OCI-LY7 (cell line): ENCODE results near the gene SIDT1. TPM values are rescaled to one million over a fixed set of nuclear protein-coding genes. Genes with fewer than 3 reads are reported as not detected.

Experiments
- BruUV-seq: library from RNA; stranded (reverse); fragments of 400-500 nt; replicated peaks from 2 replicates; lab custom pipeline; 2021; lab: Mats Ljungman, UMichigan
- CTCF ChIA-PET: fragments of 300-600 bp; sonication (Branson Sonifier 250); formaldehyde crosslinking; loops from one replicate; lab custom pipeline; 2022; ENCODE audit warnings: antibody characterized with exemption; ENCODE audit not compliant: unreplicated experiment; lab: Charles Lee
- POLR2A ChIA-PET: fragments of 300-600 bp; sonication (Branson Sonifier 250); formaldehyde crosslinking; loops from one replicate; lab custom pipeline; 2022; ENCODE audit warnings: antibody characterized with exemption; lab: Charles Lee
- DNase-seq: peaks from one replicate; pipeline ENCODE4 v3.0.0-alpha.2; 2015; ENCODE audit warnings: low spot score
- H2AFZ ChIP-seq: fragments of 200-600 bp; sonication (generic), shearing (Covaris generic); 2 replicates; pipeline ENCODE4 v1.6.1; 2014; ENCODE audit warnings: mild to moderate bottlenecking, antibody characterized with exemption, low read length, moderate library complexity
- H3K27ac ChIP-seq: fragments of 200-600 bp; sonication (generic); 2 replicates; pipeline ENCODE4 v1.5.1; 2014; ENCODE audit warnings: mixed run types, low read depth, mild to moderate bottlenecking, moderate library complexity, low read length, inconsistent platforms; ENCODE audit not compliant: poor library complexity, severe bottlenecking
- H3K36me3 ChIP-seq: fragments of 200-600 bp; sonication (generic); 2 replicates; pipeline ENCODE4 v1.6.1; 2014; ENCODE audit warnings: mild to moderate bottlenecking, antibody characterized with exemption, low read length, moderate library complexity, mixed read lengths; ENCODE audit not compliant: insufficient read depth
- H3K4me1 ChIP-seq: fragments of 200-600 bp; sonication (generic); 2 replicates; pipeline ENCODE4 v1.5.1; 2014; ENCODE audit warnings: mild to moderate bottlenecking, low read length; ENCODE audit not compliant: insufficient read depth, poor library complexity, severe bottlenecking
- H3K4me2 ChIP-seq: fragments of 200-600 bp; sonication (generic); 2 replicates; pipeline ENCODE4 v1.6.1; 2014; ENCODE audit warnings: mild to moderate bottlenecking, low read length
- H3K4me3 ChIP-seq: fragments of 200-600 bp; sonication (generic); 2 replicates; pipeline ENCODE4 v1.5.1; 2014; ENCODE audit warnings: mild to moderate bottlenecking, low read depth, low read length; ENCODE audit not compliant: poor library complexity, severe bottlenecking
- H3K79me2 ChIP-seq: fragments of 200-600 bp; sonication (generic); 2 replicates; pipeline ENCODE4 v1.6.1; 2016; ENCODE audit warnings: low read depth, mild to moderate bottlenecking, low read length, moderate library complexity, mixed read lengths; ENCODE audit not compliant: insufficient read depth
- H3K9me2 ChIP-seq: fragments of 200-600 bp; sonication (generic); 2 replicates; pipeline ENCODE4 v1.6.1; 2016; ENCODE audit warnings: mild to moderate bottlenecking, low read length, mixed read lengths; ENCODE audit not compliant: insufficient read depth
- H3K9me3 ChIP-seq: fragments of 200-600 bp; sonication (generic); 2 replicates; pipeline ENCODE4 v1.6.1; 2014; ENCODE audit warnings: mild to moderate bottlenecking, mixed run types, low read length, mixed read lengths
- H4K20me1 ChIP-seq: fragments of 200-600 bp; sonication (generic); 2 replicates; pipeline ENCODE4 v1.6.1; 2014; ENCODE audit warnings: mild to moderate bottlenecking, antibody characterized with exemption, low read length, moderate library complexity, mixed read lengths; ENCODE audit not compliant: insufficient read depth
- EZH2phosphoT487 ChIP-seq: fragments of 200-600 bp; sonication (generic); IDR thresholded peaks from 2 replicates; pipeline ENCODE4 v1.6.1; 2018; ENCODE audit warnings: low read depth, borderline replicate concordance, mild to moderate bottlenecking, mixed run types, antibody characterized with exemption, low read length, moderate library complexity, mixed read lengths
- intact Hi-C: fragments of 100-400 bp; cut with micrococcal nuclease; formaldehyde crosslinking; loops from one replicate; pipeline ENCODE4 v1.10.0; 2022; ENCODE audit not compliant: unreplicated experiment
- total RNA-seq, 2 experiments: library from RNA; depleted of rRNA in 1 of 2; stranded (reverse); fragments of >200 nt in 1 of 2; shearing (Covaris generic) in 1 of 2; gene quantifications; 2 replicates each; pipeline ENCODE4 v1.2.3, GENCODE V29; 2014 to 2022
- TF ChIP-seq, protein P1 (sequence below): fragments of 200-600 bp; sonication (generic); conservative IDR thresholded peaks from 2 replicates; pipeline ENCODE4 v1.5.1; 2014; ENCODE audit warnings: mild to moderate bottlenecking, antibody characterized with exemption, low read length, moderate library complexity, mixed read lengths

The SIDT1 gene
- total RNA-seq, 2 experiments from 2014 or later = 7.3 to 10.3 TPM

DNA sequence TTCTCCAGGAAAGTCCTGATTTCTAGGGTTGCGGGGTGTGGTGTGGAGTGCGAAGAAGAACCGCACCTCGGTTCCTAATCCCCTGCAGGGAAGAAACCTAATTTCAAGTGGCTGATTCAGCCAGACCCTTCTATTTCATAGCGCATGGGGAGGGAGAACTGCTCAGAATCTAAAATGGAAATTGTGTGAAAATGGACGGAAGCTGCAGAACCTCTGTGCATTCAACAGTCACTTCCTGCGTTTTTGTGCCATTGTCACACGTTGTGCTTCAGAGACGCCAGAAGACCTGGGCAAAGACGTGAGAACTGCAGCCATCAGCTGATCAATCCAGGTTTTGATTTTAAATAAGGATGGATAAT, 1.2 kb downstream of the SIDT1 start:
- peak overlapping the region; percentile 96 for H2AFZ ChIP-seq
- H3K9me3 ChIP-seq = no peaks in the 10 kb centered on the region
- no peaks in the 10 kb centered on the region for H4K20me1 ChIP-seq
- intact Hi-C loops = loop anchor here (10.0 kb wide), 1 partner anchor 681 kb away; no protein-coding TSS in a partner anchor
- no peaks in the 10 kb centered on the region for H3K79me2 ChIP-seq
- peaks cover 22% of the 10 kb centered on the region for H3K4me1 ChIP-seq
- H3K4me2 ChIP-seq = peak overlapping the region; percentile 87
- no peak overlapping the region for H3K27ac ChIP-seq
- no peaks in the 10 kb centered on the region for H3K9me2 ChIP-seq
- H3K36me3 ChIP-seq = no peaks in the 10 kb centered on the region
- no TSS peak for BruUV-seq
- CTCF ChIA-PET = interaction anchor here (1.3 kb wide), 1 partner anchor 19 kb away, joined by 5 read pairs; the partner anchor contains the start of gene SPICE1
- POLR2A ChIA-PET = interaction anchor here (1.2 to 1.9 kb wide), 2 partner anchors 18 to 19 kb away, joined by 4 to 11 read pairs; partner anchors contain the start of gene SPICE1
- DNase-seq = peak; percentile 66
- TF ChIP-seq EZH2phosphoT487 = no peak
- peak overlapping the region; percentile 74 for H3K4me3 ChIP-seq

DNA sequence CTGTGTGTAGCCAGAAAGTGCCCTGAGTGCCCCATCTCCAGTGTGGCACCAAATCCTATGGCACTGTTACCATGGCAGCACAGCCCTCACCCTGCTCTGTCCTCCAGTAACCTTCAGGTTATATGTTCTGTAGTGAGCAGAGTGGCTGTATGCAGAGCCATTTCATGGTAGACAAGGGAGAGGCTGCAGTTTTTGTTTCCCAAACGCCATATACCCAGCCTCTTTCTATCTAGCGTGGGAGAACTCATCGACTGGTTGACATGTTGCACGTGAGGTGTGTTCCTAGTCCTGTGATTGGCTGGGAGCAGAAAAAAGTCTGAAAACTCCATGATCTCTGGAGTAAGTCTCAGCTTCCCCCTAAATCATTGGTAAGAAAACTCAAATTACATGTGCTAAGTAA, 2.0 kb downstream of the SIDT1 start:
- ChIA-PET CTCF (interaction anchor here (1.3 kb wide), 1 partner anchor 20 kb away, joined by 5 read pairs; the partner anchor contains the start of gene SPICE1), POLR2A (interaction anchor here (1.2 to 1.9 kb wide), 2 partner anchors 19 to 20 kb away, joined by 4 to 11 read pairs; partner anchors contain the start of gene SPICE1)
- H2AFZ ChIP-seq = no peak overlapping the region
- no peak overlapping the region for H3K27ac ChIP-seq
- no peaks in the 10 kb centered on the region for H3K9me3 ChIP-seq
- H3K79me2 ChIP-seq = no peaks in the 10 kb centered on the region
- no peaks in the 10 kb centered on the region for H4K20me1 ChIP-seq
- TF ChIP-seq, protein P1, sequence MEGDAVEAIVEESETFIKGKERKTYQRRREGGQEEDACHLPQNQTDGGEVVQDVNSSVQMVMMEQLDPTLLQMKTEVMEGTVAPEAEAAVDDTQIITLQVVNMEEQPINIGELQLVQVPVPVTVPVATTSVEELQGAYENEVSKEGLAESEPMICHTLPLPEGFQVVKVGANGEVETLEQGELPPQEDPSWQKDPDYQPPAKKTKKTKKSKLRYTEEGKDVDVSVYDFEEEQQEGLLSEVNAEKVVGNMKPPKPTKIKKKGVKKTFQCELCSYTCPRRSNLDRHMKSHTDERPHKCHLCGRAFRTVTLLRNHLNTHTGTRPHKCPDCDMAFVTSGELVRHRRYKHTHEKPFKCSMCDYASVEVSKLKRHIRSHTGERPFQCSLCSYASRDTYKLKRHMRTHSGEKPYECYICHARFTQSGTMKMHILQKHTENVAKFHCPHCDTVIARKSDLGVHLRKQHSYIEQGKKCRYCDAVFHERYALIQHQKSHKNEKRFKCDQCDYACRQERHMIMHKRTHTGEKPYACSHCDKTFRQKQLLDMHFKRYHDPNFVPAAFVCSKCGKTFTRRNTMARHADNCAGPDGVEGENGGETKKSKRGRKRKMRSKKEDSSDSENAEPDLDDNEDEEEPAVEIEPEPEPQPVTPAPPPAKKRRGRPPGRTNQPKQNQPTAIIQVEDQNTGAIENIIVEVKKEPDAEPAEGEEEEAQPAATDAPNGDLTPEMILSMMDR = no peak
- no peak for TF ChIP-seq EZH2phosphoT487
- intact Hi-C loops = loop anchor here (10.0 kb wide), 1 partner anchor 680 kb away; no protein-coding TSS in a partner anchor
- H3K9me2 ChIP-seq = no peaks in the 10 kb centered on the region
- peaks cover 22% of the 10 kb centered on the region for H3K4me1 ChIP-seq
- peak overlapping the region; percentile 87; the same call in 1 of the 2 replicates for H3K4me2 ChIP-seq
- DNase-seq = no peak
- no TSS peak for BruUV-seq
- peak overlapping the region; percentile 74 for H3K4me3 ChIP-seq
- no peaks in the 10 kb centered on the region for H3K36me3 ChIP-seq

DNA sequence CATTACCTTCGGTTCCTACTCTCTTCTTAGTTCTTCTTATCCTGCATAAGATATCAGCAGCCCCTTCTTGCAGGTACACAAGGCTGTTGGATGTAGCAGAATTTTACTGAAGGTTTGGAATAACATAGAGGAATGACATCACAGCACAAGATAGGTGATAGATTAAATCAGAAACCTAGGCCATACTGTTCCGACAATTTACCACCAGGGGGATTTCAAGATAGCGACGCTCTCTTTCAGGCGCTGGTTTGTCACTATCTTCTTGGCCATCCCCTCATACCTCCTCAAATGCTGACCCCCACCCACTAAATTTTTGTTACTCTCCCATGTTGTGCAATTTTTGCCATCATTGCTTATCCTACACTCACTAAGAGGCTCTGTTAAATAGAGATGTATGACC, 3.5 kb downstream of the SIDT1 start:
- H4K20me1 ChIP-seq = no peaks in the 10 kb centered on the region
- POLR2A ChIA-PET = interaction anchor here (0.8 kb wide), 1 partner anchor 20 kb away, joined by 3 read pairs; no protein-coding TSS in a partner anchor
- no peak for TF ChIP-seq EZH2phosphoT487
- TF ChIP-seq, protein P1 = peak; percentile 58
- no peaks in the 10 kb centered on the region for H3K9me2 ChIP-seq
- DNase-seq = no peak
- CTCF ChIA-PET = no interaction called here
- H3K4me2 ChIP-seq = no peak overlapping the region
- no peaks in the 10 kb centered on the region for H3K36me3 ChIP-seq
- no peak overlapping the region for H3K4me3 ChIP-seq
- H2AFZ ChIP-seq = no peak overlapping the region
- no peaks in the 10 kb centered on the region for H3K79me2 ChIP-seq
- H3K4me1 ChIP-seq = peaks cover 22% of the 10 kb centered on the region
- H3K9me3 ChIP-seq = no peaks in the 10 kb centered on the region
- intact Hi-C loops = loop anchor here (10.0 kb wide), 1 partner anchor 679 kb away; no protein-coding TSS in a partner anchor
- no TSS peak for BruUV-seq
- H3K27ac ChIP-seq = no peak overlapping the region
